SK-N-SH (cell line): ENCODE results near the gene TK2.

ENCODE experiments used
- EP300 ChIP-seq, 2 experiments: IDR thresholded peaks; 2 replicates each; pipeline versions ENCODE4 v1.4.0 to v1.6.1; 2012; ENCODE audit warnings: borderline replicate concordance in 1 of 2, low read depth in 1 of 2, low read length in 1 of 2
- GABPA ChIP-seq: IDR thresholded peaks from 2 replicates; pipeline ENCODE4 v1.4.0; 2012; ENCODE audit warnings: low read depth, mild to moderate bottlenecking
- POLR2AphosphoS5 ChIP-seq: IDR thresholded peaks from 2 replicates; pipeline ENCODE4 v1.6.1; 2012; ENCODE audit warnings: low read depth, low read length
- REST ChIP-seq: IDR thresholded peaks from 2 replicates; pipeline ENCODE4 v1.6.1; 2012; ENCODE audit warnings: mild to moderate bottlenecking, low read depth, low read length, moderate library complexity
- RFX5 ChIP-seq: IDR thresholded peaks from 2 replicates; pipeline ENCODE4 v1.6.1; 2012; ENCODE audit warnings: mild to moderate bottlenecking, improper control_type of control experiment, low read length
- SMC3 ChIP-seq: IDR thresholded peaks from 2 replicates; pipeline ENCODE4 v1.6.1; 2012; ENCODE audit warnings: low read depth, low read length, improper control_type of control experiment
- TF ChIP-seq, protein P1 (sequence below): fragments of 200-600 bp; sonication (generic); IDR thresholded peaks from 2 replicates; pipeline ENCODE4 v1.6.1; 2017; ENCODE audit warnings: antibody characterized with exemption, mild to moderate bottlenecking, moderate library complexity
- TF ChIP-seq, protein P2 (sequence below): IDR thresholded peaks from 2 replicates; pipeline ENCODE4 v1.4.0; 2012; ENCODE audit warnings: low read depth

GRCh38 chr16:66598111-66598510 lies 48.2 kb upstream of the TK2 start:
- no peak for TF ChIP-seq POLR2AphosphoS5
- TF ChIP-seq, protein P1, sequence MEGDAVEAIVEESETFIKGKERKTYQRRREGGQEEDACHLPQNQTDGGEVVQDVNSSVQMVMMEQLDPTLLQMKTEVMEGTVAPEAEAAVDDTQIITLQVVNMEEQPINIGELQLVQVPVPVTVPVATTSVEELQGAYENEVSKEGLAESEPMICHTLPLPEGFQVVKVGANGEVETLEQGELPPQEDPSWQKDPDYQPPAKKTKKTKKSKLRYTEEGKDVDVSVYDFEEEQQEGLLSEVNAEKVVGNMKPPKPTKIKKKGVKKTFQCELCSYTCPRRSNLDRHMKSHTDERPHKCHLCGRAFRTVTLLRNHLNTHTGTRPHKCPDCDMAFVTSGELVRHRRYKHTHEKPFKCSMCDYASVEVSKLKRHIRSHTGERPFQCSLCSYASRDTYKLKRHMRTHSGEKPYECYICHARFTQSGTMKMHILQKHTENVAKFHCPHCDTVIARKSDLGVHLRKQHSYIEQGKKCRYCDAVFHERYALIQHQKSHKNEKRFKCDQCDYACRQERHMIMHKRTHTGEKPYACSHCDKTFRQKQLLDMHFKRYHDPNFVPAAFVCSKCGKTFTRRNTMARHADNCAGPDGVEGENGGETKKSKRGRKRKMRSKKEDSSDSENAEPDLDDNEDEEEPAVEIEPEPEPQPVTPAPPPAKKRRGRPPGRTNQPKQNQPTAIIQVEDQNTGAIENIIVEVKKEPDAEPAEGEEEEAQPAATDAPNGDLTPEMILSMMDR: no peak
- no peak for TF ChIP-seq RFX5
- no peak for TF ChIP-seq SMC3
- no peak for TF ChIP-seq REST
- no peak for TF ChIP-seq GABPA
- TF ChIP-seq, protein P2, sequence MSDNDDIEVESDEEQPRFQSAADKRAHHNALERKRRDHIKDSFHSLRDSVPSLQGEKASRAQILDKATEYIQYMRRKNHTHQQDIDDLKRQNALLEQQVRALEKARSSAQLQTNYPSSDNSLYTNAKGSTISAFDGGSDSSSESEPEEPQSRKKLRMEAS: no peak
- no peak for TF ChIP-seq EP300 (IDR thresholded peaks at IDR 0.05; ENCODE audit: borderline replicate concordance in 1 of 2, low read depth in 1 of 2, low read length in 1 of 2)
